Trophoblast cell (in vitro differentiated cells and primary cell): ENCODE measurements around the gene NTSR2.

ENCODE experiments used
- DNase-seq, 2 donors: peaks; one replicate each; pipeline ENCODE4 v3.0.0-alpha.2; 2016
- H2AFZ ChIP-seq: 2 replicates; pipeline ENCODE4 v1.6.1; 2013; ENCODE audit warnings: low read length, moderate library complexity, mild to moderate bottlenecking; ENCODE audit not compliant: insufficient read depth, poor library complexity
- H2AK5ac ChIP-seq: 2 replicates; pipeline ENCODE4 v1.6.1; 2013; ENCODE audit warnings: mild to moderate bottlenecking, low read length
- H2BK120ac ChIP-seq: 2 replicates; pipeline ENCODE4 v1.6.1; 2013; ENCODE audit warnings: low read length, mild to moderate bottlenecking, moderate library complexity; ENCODE audit not compliant: insufficient read depth, poor library complexity
- H2BK12ac ChIP-seq: 2 replicates; pipeline ENCODE4 v1.6.1; 2013; ENCODE audit warnings: mild to moderate bottlenecking, low read length, moderate library complexity
- H2BK5ac ChIP-seq: 2 replicates; pipeline ENCODE4 v1.6.1; 2013; ENCODE audit warnings: low read length, low read depth, moderate library complexity, mild to moderate bottlenecking; ENCODE audit not compliant: poor library complexity
- H3K14ac ChIP-seq: 2 replicates; pipeline ENCODE4 v1.6.1; 2013; ENCODE audit warnings: mild to moderate bottlenecking, low read length
- H3K18ac ChIP-seq: 2 replicates; pipeline ENCODE4 v1.6.1; 2013; ENCODE audit warnings: mild to moderate bottlenecking, low read length
- H3K23ac ChIP-seq: 2 replicates; pipeline ENCODE4 v1.6.1; 2013; ENCODE audit warnings: low read length
- H3K27ac ChIP-seq: 2 replicates; pipeline ENCODE4 v1.5.1; 2013; ENCODE audit warnings: low read depth, mild to moderate bottlenecking, inconsistent platforms, low read length, moderate library complexity
- H3K27me3 ChIP-seq: 2 replicates; pipeline ENCODE4 v1.6.1; 2013; ENCODE audit warnings: inconsistent platforms, mild to moderate bottlenecking, low read length, moderate library complexity; ENCODE audit not compliant: insufficient read depth
- H3K36me3 ChIP-seq, 2 experiments: 1 replicate in 1 of 2; 2 replicates in 1 of 2; pipeline ENCODE4 v1.6.1; 2013; ENCODE audit warnings: low read length in 2 of 2, mild to moderate bottlenecking in 2 of 2, moderate library complexity in 1 of 2; ENCODE audit not compliant: insufficient read depth in 2 of 2, control insufficient read depth in 1 of 2
- H3K4ac ChIP-seq: 2 replicates; pipeline ENCODE4 v1.6.1; 2013; ENCODE audit warnings: low read depth, mild to moderate bottlenecking, low read length, moderate library complexity
- H3K4me1 ChIP-seq, 2 experiments: 1 replicate in 1 of 2; 2 replicates in 1 of 2; pipeline ENCODE4 v1.6.1; 2013; ENCODE audit warnings: low read length in 2 of 2, mild to moderate bottlenecking in 2 of 2, moderate library complexity in 1 of 2; ENCODE audit not compliant: insufficient read depth in 2 of 2, control insufficient read depth in 1 of 2
- H3K4me2 ChIP-seq: 2 replicates; pipeline ENCODE4 v1.6.1; 2013; ENCODE audit warnings: inconsistent platforms, mild to moderate bottlenecking, low read length, moderate library complexity
- H3K4me3 ChIP-seq: 2 replicates; pipeline ENCODE4 v1.5.1; 2013; ENCODE audit warnings: mild to moderate bottlenecking, low read depth, low read length, inconsistent platforms
- H3K79me1 ChIP-seq: one replicate; pipeline ENCODE4 v1.6.1; 2013; ENCODE audit warnings: low read length
- H3K79me2 ChIP-seq: 2 replicates; pipeline ENCODE4 v1.6.1; 2013; ENCODE audit warnings: low read length, mild to moderate bottlenecking; ENCODE audit not compliant: control insufficient read depth, insufficient read depth, poor library complexity
- H3K9ac ChIP-seq: 2 replicates; pipeline ENCODE4 v1.6.1; 2013; ENCODE audit warnings: mild to moderate bottlenecking, low read length
- H3K9me3 ChIP-seq: 2 replicates; pipeline ENCODE4 v1.6.1; 2013; ENCODE audit warnings: low read depth, mild to moderate bottlenecking, control low read depth, inconsistent platforms, low read length; ENCODE audit not compliant: insufficient read depth
- H4K12ac ChIP-seq: 2 replicates; pipeline ENCODE4 v1.6.1; 2013; ENCODE audit warnings: low read depth, mild to moderate bottlenecking, low read length, moderate library complexity
- H4K8ac ChIP-seq: 2 replicates; pipeline ENCODE4 v1.6.1; 2013; ENCODE audit warnings: low read depth, mild to moderate bottlenecking, low read length, moderate library complexity
- H4K91ac ChIP-seq: one replicate; pipeline ENCODE4 v1.6.1; 2013; ENCODE audit warnings: low read depth, mild to moderate bottlenecking, low read length, moderate library complexity
- WGBS: extraction: QIAGEN DNeasy Blood & Tissue Kit; methylation state at CpG from one replicate; pipeline ENCODE4 v1.1.7; 2013; ENCODE audit warnings: missing lambda C conversion rate; ENCODE audit not compliant: insufficient read length, insufficient coverage; ENCODE audit errors: extremely low coverage; 5-methylcytosine and 5-hydroxymethylcytosine counted together

NTSR2 gene

GRCh38 chr2:11677136-11678055 is 7.4 kb upstream of the NTSR2 start:
- no peak overlapping the region for H3K14ac ChIP-seq
- H2AFZ ChIP-seq, result no peak overlapping the region
- H4K8ac ChIP-seq, result no peak overlapping the region
- no peaks in the 10 kb centered on the region for H3K36me3 ChIP-seq
- no peak overlapping the region for H3K4me3 ChIP-seq
- peaks cover 3% of the 10 kb centered on the region for H3K9me3 ChIP-seq
- H3K27me3 ChIP-seq, result no peaks in the 10 kb centered on the region
- no peak overlapping the region for H3K9ac ChIP-seq
- H3K23ac ChIP-seq, result no peak overlapping the region
- H2BK12ac ChIP-seq, result no peak overlapping the region
- no peak overlapping the region for H4K12ac ChIP-seq
- no peak overlapping the region for H3K4me2 ChIP-seq
- no peak overlapping the region for H3K18ac ChIP-seq
- DNase-seq, result no peak
- no peak overlapping the region for H2BK120ac ChIP-seq
- H3K27ac ChIP-seq, result no peak overlapping the region
- WGBS, result no CpG with 5 or more reads among the region's 27 CpGs
- H3K4ac ChIP-seq, result no peak overlapping the region
- no peak overlapping the region for H4K91ac ChIP-seq
- H2AK5ac ChIP-seq, result no peak overlapping the region
- peaks cover 0 to 3% of the 10 kb centered on the region in 2 experiments for H3K4me1 ChIP-seq
- H3K79me1 ChIP-seq, result no peaks in the 10 kb centered on the region
- H2BK5ac ChIP-seq, result no peak overlapping the region
- no peaks in the 10 kb centered on the region for H3K79me2 ChIP-seq

GRCh38 chr2:11676640-11677039 is 6.6 kb upstream of the NTSR2 start:
- no peak for DNase-seq
- Histone ChIP-seq H3K14ac (no peak overlapping the region), H3K18ac (no peak overlapping the region), H3K9me3 (peaks cover 3% of the 10 kb centered on the region), H4K91ac (no peak overlapping the region), H2AFZ (no peak overlapping the region), H2BK12ac (no peak overlapping the region), H3K27ac (no peak overlapping the region), H4K8ac (no peak overlapping the region), H3K36me3 (no peaks in the 10 kb centered on the region), H2AK5ac (no peak overlapping the region), H3K79me2 (no peaks in the 10 kb centered on the region), H3K27me3 (no peaks in the 10 kb centered on the region), H3K4me1 (peaks cover 0 to 3% of the 10 kb centered on the region in 2 experiments), H3K4ac (no peak overlapping the region), H3K4me3 (no peak overlapping the region), H2BK120ac (no peak overlapping the region), H4K12ac (no peak overlapping the region), H2BK5ac (no peak overlapping the region), H3K23ac (no peak overlapping the region), H3K79me1 (no peaks in the 10 kb centered on the region), H3K4me2 (no peak overlapping the region), H3K9ac (no peak overlapping the region)
- no CpG with 5 or more reads among the region's 11 CpGs for WGBS

- Histone ChIP-seq H3K9ac (no peak overlapping the region), H3K18ac (no peak overlapping the region), H2AFZ (no peak overlapping the region), H4K8ac (no peak overlapping the region), H3K36me3 (no peaks in the 10 kb centered on the region), H3K79me2 (no peaks in the 10 kb centered on the region), H3K79me1 (no peaks in the 10 kb centered on the region), H3K27me3 (no peaks in the 10 kb centered on the region), H4K12ac (no peak overlapping the region), H2AK5ac (no peak overlapping the region), H3K27ac (no peak overlapping the region), H2BK120ac (no peak overlapping the region), H3K23ac (no peak overlapping the region), H3K14ac (no peak overlapping the region), H2BK12ac (no peak overlapping the region), H3K4me3 (no peak overlapping the region), H4K91ac (no peak overlapping the region), H3K4ac (no peak overlapping the region), H3K4me2 (no peak overlapping the region), H2BK5ac (no peak overlapping the region), H3K9me3 (peaks cover 3% of the 10 kb centered on the region), H3K4me1 (peaks cover 0 to 3% of the 10 kb centered on the region in 2 experiments)
- DNase-seq, result no peak
- no CpG with 5 or more reads among the region's 3 CpGs for WGBS
These were observed 5.6 kb upstream of the NTSR2 start for GRCh38 chr2:11675423-11676112.

- H3K79me1 ChIP-seq, result no peaks in the 10 kb centered on the region
- no peak overlapping the region for H3K23ac ChIP-seq
- DNase-seq, result no peak
- peaks cover 1 to 4% of the 10 kb centered on the region in 2 experiments for H3K4me1 ChIP-seq
- no peak overlapping the region for H2AK5ac ChIP-seq
- no CpG with 5 or more reads among the region's 10 CpGs for WGBS
- H3K9ac ChIP-seq, result no peak overlapping the region
- H2BK120ac ChIP-seq, result no peak overlapping the region
- H4K12ac ChIP-seq, result no peak overlapping the region
- no peak overlapping the region for H3K4me2 ChIP-seq
- no peak overlapping the region for H2AFZ ChIP-seq
- no peak overlapping the region for H2BK12ac ChIP-seq
- peaks cover 4% of the 10 kb centered on the region for H3K27me3 ChIP-seq
- no peak overlapping the region for H4K91ac ChIP-seq
- no peaks in the 10 kb centered on the region for H3K36me3 ChIP-seq
- H3K4ac ChIP-seq, result no peak overlapping the region
- no peak overlapping the region for H3K14ac ChIP-seq
- no peak overlapping the region for H3K27ac ChIP-seq
- H3K18ac ChIP-seq, result no peak overlapping the region
- H4K8ac ChIP-seq, result no peak overlapping the region
- peaks cover 3% of the 10 kb centered on the region for H3K9me3 ChIP-seq
- H3K4me3 ChIP-seq, result no peak overlapping the region
- H2BK5ac ChIP-seq, result no peak overlapping the region
- no peaks in the 10 kb centered on the region for H3K79me2 ChIP-seq
These were observed 5.0 kb upstream of the NTSR2 start for GRCh38 chr2:11674983-11675382.
